GM10847 (cell line): Measurements from ENCODE around the gene PRUNE2.

Source experiments
- POLR2A ChIP-seq: IDR thresholded peaks from 2 replicates; pipeline ENCODE4 v1.6.1; 2011; ENCODE audit not compliant: insufficient read length; ENCODE audit errors: extremely low read depth

The PRUNE2 gene

DNA sequence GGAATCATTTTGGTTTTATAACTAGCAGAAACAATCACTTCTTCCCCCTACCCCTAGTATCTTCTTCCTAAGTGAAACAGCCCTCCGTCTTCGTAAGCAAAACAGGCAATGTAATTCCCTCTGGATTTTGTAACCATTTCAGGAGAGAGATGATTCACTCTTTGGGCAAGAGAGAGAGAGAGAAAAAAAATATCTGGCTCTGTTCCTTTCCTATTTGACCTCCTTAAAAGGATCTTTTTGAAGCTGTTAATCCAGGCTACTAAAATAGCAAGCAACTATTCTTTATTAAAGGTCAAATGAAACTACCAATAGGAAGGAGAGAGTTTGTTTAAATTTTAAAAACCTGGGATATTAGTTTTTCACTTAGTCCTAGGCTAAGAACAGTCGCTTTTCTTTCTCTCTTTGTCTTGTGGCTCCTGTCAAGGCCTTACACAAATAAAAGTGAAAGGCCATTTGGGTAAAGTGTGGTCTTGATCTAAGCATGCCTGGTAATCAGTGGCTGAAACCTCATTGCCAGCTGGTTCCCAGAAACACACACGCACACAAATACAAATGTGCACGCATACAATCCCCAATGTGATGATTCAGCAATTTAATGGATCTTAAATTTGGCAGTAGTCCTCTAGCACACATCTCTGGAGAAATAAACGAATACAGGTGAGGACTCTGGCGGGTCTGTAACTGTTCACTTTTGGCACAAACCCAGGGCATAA, 70.2 kb downstream of the PRUNE2 start:
- TF ChIP-seq POLR2A, result no peak

DNA sequence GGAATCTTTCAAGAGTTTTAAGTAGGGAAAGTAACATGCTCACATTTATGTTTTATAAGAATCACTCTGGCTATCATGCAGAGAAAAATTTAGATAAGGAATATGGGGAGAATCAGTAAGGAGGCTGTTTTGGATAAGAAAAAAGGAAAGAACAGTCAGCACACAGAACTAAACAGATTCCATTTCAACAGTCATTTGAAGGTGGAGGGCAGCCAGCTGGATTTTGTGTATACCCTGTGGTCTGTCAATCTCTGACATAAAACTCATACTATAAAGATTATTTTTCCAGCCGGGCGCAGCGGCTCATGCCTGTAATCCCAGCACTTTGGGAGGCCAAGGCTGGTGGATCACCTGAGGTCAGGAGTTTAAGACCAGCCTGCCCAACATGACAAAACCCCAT, 77.5 kb downstream of the PRUNE2 start:
- no peak for TF ChIP-seq POLR2A

DNA sequence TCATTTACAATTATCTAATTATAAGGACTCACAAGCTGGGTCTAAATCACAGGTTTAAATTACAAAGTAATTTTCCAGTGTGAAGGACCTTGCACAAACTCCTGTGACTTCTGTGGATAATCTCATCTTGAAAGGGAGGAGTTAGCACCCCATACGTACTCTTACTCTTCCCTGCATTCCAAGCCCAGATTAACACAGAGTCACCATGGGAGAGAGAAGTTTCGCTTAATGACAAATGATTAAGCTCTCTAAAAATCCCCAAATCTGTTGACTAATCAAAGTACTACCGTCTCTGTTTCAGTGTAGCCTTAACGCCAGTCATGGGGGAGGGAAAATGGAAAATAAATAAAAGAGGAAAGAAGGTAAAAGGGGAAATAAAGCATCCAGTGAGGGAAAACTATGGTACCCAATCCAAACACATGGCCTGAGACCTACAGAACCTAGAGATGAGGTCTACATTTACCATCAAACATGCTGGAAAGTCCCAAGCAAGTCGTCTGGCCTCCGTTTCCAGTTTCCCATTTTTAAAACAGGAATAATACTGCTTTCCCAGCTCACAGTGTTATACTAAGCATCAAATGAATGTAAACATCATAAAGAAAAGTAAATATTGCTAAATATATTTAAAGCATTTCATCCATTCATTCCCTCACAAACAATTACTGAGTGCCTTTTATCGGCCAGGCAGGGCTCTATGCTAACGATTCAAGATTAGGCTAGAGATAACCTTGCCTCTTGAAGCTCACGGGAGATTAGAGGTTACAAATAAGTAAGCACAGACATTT, 78.4 kb downstream of the PRUNE2 start:
- TF ChIP-seq POLR2A, result no peak

DNA sequence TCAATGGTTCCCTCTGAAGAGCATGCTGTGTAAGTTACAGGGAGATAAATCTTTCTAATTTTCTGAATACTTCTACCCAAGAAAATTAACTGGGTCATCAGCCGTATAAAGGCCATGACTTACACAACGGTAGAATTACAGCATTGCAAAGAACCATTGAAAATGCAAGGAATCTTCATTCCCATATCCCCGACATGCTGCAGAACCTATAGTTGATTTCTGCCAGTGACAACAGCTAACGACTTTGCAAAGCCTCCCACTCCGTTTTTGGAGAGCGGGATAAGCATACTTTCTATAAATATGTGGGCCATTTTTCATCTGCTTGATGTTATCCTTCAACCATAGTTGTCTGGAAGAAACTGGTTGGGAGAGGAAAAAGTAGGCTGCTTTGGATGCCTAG, 85.5 kb downstream of the PRUNE2 start:
- TF ChIP-seq POLR2A, result no peak

DNA sequence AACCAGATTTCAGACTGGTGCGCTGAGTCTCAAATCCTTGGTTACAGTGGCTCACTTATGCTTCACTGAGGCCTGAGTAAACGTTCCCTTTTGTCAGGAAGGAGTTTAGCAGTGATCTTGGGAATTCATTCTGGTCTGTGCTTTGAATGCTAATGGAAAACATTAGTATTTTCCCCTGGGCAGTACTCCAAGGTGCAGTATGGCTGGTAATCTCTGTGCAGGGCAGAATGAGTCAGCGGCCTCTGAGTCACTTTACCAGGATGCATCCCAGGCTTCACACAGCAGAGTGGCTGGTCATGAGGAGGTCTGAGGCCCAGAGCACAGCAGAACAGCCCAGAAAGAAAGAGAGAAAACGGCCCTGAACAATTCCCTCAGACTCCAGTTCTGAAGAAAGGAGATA, 87.6 kb downstream of the PRUNE2 start:
- TF ChIP-seq POLR2A, result no peak

DNA sequence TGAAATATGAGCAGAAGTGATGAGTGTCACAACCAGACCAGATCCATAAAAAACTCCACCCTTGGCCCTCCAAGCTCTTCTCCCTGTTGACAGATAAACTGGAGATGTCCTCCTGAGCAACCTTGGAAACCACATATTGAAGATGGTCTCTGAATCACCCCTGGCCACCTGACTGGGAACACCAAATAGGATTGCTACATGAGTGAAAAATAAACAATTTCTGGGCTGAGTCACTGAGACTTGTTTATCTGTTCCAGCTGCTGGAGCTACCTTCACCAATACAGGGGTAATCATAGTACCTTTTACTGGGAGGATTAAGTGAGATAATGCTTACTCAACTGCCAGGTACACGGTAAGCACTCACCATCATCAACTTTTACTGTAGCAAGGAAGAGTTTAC, 88.4 kb downstream of the PRUNE2 start:
- TF ChIP-seq POLR2A, result no peak

DNA sequence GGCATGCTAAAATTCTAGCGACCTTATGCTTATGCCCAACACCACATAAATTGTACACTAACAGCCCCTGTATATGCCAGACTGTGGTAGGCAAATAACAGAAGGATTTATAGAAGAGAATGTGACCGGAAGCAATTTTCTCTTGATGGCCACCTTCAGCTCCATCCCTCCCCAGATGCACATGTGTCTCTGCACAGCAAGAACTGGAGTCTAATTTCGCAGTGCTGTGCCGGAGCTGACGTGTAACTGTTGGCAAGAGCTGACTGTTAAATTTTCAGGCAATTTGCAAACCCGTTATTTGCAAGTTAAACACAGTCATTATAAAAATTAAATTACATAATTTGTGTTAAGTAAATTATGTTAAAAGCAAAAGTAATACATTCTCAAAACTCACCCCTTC, 93.3 kb downstream of the PRUNE2 start:
- TF ChIP-seq POLR2A, result no peak

DNA sequence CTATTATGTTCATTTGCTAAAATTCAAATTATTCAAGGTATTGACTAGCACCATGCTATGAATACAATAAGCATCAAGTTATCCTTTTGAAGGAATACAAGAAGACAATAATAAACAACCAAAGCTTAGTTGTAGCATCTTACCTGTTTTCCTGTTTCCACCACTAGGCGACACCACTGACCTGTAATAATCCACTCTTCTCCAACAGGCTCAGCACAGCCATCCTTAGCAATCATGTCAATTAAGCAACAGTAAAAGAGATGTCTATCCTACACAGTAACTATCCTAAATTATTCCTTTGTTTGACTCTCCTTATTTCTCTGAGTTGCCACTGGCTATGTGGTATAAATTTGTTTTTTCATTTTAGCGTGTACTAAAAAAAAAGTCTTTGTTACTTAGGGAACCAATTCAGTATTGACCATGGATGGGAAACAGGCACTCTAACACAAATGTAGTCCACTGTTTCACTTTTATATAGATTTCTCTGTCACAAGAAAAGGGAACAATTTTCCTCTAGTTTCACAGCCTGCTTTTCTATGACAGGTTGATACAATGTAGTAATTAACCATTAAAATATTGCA, 95.4 kb downstream of the PRUNE2 start:
- TF ChIP-seq POLR2A, result no peak

DNA sequence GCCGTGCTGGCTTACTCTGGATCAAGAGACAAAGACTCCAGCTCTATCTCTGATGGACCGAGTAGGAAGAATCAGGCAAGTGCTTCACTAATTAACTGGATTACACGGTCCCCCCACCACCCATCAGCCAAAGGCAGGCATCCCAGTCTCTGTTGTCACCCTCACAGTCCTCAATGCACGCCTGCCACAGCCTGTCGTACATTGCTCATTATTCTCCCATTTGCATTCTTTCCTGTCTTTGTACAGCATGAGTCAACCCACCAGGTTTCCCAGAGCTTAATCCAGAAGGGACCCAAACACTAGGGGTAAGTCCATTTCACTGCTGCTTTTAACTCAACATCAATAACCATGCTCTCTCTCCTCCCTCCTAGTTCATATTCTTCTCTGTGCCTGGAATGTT, 97.3 kb downstream of the PRUNE2 start:
- TF ChIP-seq POLR2A, result no peak

DNA sequence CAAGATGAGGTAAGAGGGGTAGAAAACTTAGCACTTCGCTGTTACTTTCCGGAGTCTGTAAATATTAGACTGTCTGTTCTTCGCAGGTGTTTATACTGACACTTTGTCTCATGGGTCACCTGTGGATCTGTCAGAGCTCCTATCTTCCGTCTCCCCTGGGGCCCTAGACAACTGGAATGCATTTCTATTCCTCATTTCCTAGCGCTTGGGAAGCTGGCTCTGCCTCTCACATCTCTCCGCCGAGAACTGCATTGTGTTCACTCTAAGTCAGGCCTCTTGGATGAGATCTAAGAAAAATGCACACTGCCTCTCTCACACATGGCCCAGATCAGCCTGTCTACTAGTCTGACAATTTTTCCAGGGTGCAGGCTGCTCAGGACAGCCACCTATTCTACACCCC, 102.2 kb downstream of the PRUNE2 start:
- no peak for TF ChIP-seq POLR2A

DNA sequence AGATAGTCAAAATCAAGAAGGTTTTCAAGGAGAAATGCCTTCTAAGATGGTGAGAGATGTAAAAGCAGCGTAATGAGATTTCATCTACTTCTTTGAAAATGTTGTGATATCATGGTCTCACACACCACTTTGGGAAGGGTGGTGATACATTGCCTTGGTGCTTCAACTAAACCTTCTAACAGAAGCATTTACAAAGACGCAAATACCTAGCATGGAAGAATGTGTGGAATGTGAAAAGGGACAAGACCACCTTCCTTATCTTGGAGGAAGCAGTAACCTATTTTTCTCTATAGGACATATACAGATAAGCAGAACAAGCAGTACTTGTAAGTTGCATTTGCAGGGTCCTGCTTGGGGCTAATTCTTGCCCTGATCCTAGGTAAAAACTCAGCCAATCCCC, 102.8 kb downstream of the PRUNE2 start:
- TF ChIP-seq POLR2A, result no peak

DNA sequence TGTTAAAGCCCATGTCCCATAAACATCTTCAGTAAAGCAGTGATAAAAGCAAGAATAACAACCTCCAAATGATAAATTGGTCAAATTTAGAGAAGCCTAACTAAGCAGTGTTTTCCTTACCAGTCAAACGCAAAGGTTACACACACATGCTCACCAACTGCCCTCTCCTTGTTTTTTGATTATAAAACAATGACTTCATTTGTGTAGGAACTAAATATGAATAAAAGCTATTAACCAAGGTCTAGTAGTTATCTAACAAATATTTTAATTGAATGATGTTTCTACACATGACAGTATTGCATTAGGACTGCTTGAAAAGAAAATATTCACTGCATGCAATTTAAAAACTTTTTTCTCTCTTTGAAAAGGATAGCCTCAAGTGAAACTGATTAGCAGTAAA, 105.0 kb downstream of the PRUNE2 start:
- TF ChIP-seq POLR2A, result no peak

DNA sequence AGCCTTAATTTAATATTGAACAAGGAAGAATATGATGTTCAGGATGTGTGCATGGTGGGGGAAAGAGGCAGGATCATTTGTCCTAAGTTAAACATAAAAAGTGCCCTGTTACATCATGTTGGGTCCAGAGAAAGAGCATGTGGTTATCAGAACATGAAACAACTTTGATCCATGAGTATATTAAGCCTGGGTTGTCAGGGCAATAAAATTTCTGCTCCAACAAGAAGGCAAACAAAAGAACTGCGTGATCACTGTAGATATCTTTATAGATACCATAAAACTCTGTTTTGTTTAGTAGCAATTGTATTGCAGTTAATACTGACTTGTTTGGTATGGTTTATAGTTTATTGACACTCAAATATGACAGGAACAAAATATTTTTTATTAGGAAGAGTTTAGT, 106.4 kb downstream of the PRUNE2 start:
- TF ChIP-seq POLR2A, result no peak

DNA sequence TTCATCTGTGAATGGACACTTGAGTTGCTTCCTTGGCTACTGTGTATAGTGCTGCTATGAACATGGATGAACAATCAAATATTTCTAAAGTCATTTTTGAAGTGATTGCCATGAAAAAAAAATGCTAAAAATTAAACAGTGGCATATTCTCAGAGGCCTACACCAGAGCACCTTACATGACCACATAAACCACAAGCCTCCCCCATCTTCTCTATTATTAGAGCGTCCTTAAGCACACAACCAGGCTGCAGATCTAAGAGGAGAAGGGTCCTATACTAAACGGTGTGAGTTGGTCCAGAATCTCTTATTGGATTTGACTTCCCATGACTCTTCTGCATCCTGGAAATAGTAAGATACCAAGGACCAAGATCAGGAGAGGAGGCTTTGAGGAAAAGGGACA, 107.4 kb downstream of the PRUNE2 start:
- TF ChIP-seq POLR2A, result no peak

DNA sequence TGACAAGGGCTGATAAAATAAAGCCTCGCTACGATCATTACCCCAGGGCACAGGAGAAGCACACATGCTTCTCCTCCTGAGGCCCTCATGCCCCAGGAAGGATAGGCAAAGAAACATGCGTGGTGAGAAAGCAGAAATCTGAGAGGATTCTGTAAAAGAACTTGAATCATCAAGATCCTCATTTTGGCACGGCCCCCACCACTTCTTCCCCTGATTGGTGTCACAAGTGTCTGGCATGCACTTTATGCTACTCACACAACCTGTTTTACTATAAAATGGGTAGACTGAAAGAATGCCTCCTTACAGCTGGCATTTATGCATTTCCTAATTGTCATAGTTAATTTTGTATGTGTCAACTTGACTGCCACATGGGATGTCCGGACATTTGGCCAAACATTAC, 109.6 kb downstream of the PRUNE2 start:
- no peak for TF ChIP-seq POLR2A

DNA sequence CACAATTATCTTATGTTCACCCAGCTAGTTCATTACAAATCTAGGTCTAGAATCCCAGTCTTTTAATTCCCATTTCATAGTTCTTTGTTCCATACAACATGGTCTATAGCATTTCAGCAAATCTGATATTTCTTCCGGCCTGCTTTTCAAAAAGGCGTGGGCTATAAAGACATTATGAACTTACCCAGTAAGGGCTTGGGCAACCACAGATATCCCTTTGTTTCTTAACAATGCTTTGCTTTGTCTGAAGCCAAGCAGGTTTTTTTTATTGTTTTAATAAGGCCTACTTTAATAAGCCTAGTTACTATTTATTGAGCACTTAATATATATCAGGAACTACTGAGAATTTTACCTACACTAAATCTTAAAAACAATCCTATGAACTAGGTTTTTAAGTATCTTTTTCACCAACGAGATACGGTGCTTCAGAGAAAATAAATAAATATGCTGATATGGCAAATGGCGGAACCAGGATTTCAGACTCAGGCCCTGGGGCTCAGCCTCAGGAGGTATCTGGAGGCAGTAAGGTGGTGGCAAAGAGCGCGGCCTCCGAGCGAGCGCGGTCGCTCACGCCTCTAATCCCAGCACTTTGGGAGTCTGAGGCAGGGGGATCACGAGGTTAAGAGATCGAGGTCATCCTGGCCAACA, 112.0 kb downstream of the PRUNE2 start:
- TF ChIP-seq POLR2A, result no peak
